H1 (cell line): ENCODE data around the gene SULT2B1. TPM values are rescaled to one million over a fixed set of nuclear protein-coding genes. Genes with fewer than 3 reads are reported as not detected.

Experiments used
- BACH1 ChIP-seq: IDR thresholded peaks from 2 replicates; pipeline ENCODE4 v1.6.1; 2012; ENCODE audit warnings: low read length, improper control_type of control experiment
- BCL11A ChIP-seq, 2 experiments: IDR thresholded peaks; one replicate each; pipeline ENCODE4 v1.6.1; 2011; ENCODE audit warnings: low read depth in 2 of 2, low read length in 2 of 2, mild to moderate bottlenecking in 2 of 2
- BRCA1 ChIP-seq: IDR thresholded peaks from 2 replicates; pipeline ENCODE4 v1.6.1; 2012; ENCODE audit warnings: low read depth, low read length, improper control_type of control experiment
- CBX5 ChIP-seq: fragments of 300-800, 300-1000 bp; sonication (generic); IDR thresholded peaks from 2 replicates; pipeline ENCODE4 v1.7.1; 2016; ENCODE audit warnings: antibody characterized with exemption, low read length, low read depth
- CHD1 ChIP-seq: IDR thresholded peaks from 2 replicates; pipeline ENCODE4 v1.6.1; 2012; ENCODE audit warnings: low read depth, low read length, improper control_type of control experiment
- CHD2 ChIP-seq: IDR thresholded peaks from 2 replicates; pipeline ENCODE4 v1.6.1; 2012; ENCODE audit warnings: low read length, improper control_type of control experiment
- CREB1 ChIP-seq: IDR thresholded peaks from 2 replicates; pipeline ENCODE4 v1.6.1; 2012; ENCODE audit warnings: inconsistent platforms
- HDAC2 ChIP-seq, 2 experiments: fragments of 300-600 bp in 1 of 2; sonication (generic) in 1 of 2; IDR thresholded peaks; 2 replicates each; pipeline ENCODE4 v1.6.1; 2011 to 2012; ENCODE audit warnings: low read depth in 2 of 2, low read length in 2 of 2, mild to moderate bottlenecking in 2 of 2, moderate library complexity in 2 of 2, borderline replicate concordance in 1 of 2, inconsistent platforms in 1 of 2
- HDAC6 ChIP-seq: IDR thresholded peaks from one replicate; pipeline ENCODE4 v1.7.1; 2012; ENCODE audit warnings: low read depth, mild to moderate bottlenecking, inconsistent platforms, low read length, moderate library complexity
- JUN ChIP-seq: IDR thresholded peaks from 2 replicates; pipeline ENCODE4 v1.6.1; 2011; ENCODE audit warnings: low read depth, mild to moderate bottlenecking, improper control_type of control experiment, low read length
- JUND ChIP-seq: IDR thresholded peaks from 2 replicates; pipeline ENCODE4 v1.6.1; 2011; ENCODE audit warnings: mild to moderate bottlenecking, improper control_type of control experiment, low read length
- KDM1A ChIP-seq: fragments of 200-600, 300-600 bp; sonication (generic); IDR thresholded peaks from 2 replicates; pipeline ENCODE4 v1.7.1; 2016; ENCODE audit warnings: mild to moderate bottlenecking, low read length, borderline replicate concordance
- KDM4A ChIP-seq: IDR thresholded peaks from one replicate; pipeline ENCODE4 v1.7.1; 2012; ENCODE audit warnings: low read depth, mild to moderate bottlenecking, moderate library complexity, low read length, inconsistent platforms; ENCODE audit not compliant: severe bottlenecking
- POLR2A ChIP-seq, 2 experiments: IDR thresholded peaks; 1 replicate in 1 of 2; 2 replicates in 1 of 2; pipeline ENCODE4 v1.6.1; 2011; ENCODE audit warnings: low read depth in 2 of 2, low read length in 2 of 2, mild to moderate bottlenecking in 2 of 2; ENCODE audit errors: control extremely low read depth in 1 of 2
- RAD21 ChIP-seq, 2 experiments: IDR thresholded peaks in 1 of 2; conservative IDR thresholded peaks in 1 of 2; 2 replicates each; pipeline ENCODE4 v1.6.1; 2011; ENCODE audit warnings: low read depth in 2 of 2, low read length in 2 of 2, improper control_type of control experiment in 1 of 2, inconsistent platforms in 1 of 2, mild to moderate bottlenecking in 1 of 2, moderate library complexity in 1 of 2
- SP1 ChIP-seq: IDR thresholded peaks from 2 replicates; pipeline ENCODE4 v1.6.1; 2011; ENCODE audit warnings: low read depth, low read length
- SP4 ChIP-seq: IDR thresholded peaks from 2 replicates; pipeline ENCODE4 v1.6.1; 2012; ENCODE audit warnings: low read length, inconsistent platforms
- TAF7 ChIP-seq: optimal IDR thresholded peaks from 2 replicates; pipeline ENCODE3; 2011; ENCODE audit warnings: low read depth, mild to moderate bottlenecking, inconsistent platforms, low read length, moderate library complexity, borderline replicate concordance
- TBP ChIP-seq: IDR thresholded peaks from 2 replicates; pipeline ENCODE4 v1.6.1; 2011; ENCODE audit warnings: low read depth, low read length, improper control_type of control experiment
- polyA plus RNA-seq, 7 experiments: library from polyadenylated mRNA; depleted of rRNA in 3 of 7; stranded (reverse) in 5 of 7; unstranded in 2 of 7; fragments of >200 nt in 5 of 7; fragments of 200-250 nt in 2 of 7; gene quantifications; 1 replicate in 5 of 7; 2 replicates in 1 of 7; 4 replicates in 1 of 7; pipeline versions ENCODE4 v1.2.1 to v1.2.3, GENCODE V29; 2011 to 2013; ENCODE audit warnings: missing spikeins in 2 of 7, mixed read lengths in 2 of 7
- total RNA-seq: library from RNA; stranded (reverse); fragmentation: NEBNext Ultra II Directional; extraction: Animal tissue kit (Norgen Biotek cat#: 25700); gene quantifications from 2 replicates; pipeline ENCODE4 v1.2.1, GENCODE V29; 2021
- TF ChIP-seq, protein P1 (sequence below): IDR thresholded peaks from 2 replicates; pipeline ENCODE4 v1.6.1; 2012; ENCODE audit warnings: low read length, inconsistent platforms
- TF ChIP-seq, protein P2 (sequence below): IDR thresholded peaks from 2 replicates; pipeline ENCODE4 v1.6.1; 2011; ENCODE audit warnings: low read depth, mild to moderate bottlenecking, low read length; ENCODE audit not compliant: insufficient read depth
- TF ChIP-seq, protein P3 (sequence below): IDR thresholded peaks from 2 replicates; pipeline ENCODE4 v1.6.1; 2012; ENCODE audit warnings: inconsistent platforms

Gene SULT2B1
- total and polyA plus RNA-seq, 2 of the 8 experiments (the other 6 are each of a cell fraction or from before 2014, with no cell fraction given): 1.5 to 2.6 TPM

DNA sequence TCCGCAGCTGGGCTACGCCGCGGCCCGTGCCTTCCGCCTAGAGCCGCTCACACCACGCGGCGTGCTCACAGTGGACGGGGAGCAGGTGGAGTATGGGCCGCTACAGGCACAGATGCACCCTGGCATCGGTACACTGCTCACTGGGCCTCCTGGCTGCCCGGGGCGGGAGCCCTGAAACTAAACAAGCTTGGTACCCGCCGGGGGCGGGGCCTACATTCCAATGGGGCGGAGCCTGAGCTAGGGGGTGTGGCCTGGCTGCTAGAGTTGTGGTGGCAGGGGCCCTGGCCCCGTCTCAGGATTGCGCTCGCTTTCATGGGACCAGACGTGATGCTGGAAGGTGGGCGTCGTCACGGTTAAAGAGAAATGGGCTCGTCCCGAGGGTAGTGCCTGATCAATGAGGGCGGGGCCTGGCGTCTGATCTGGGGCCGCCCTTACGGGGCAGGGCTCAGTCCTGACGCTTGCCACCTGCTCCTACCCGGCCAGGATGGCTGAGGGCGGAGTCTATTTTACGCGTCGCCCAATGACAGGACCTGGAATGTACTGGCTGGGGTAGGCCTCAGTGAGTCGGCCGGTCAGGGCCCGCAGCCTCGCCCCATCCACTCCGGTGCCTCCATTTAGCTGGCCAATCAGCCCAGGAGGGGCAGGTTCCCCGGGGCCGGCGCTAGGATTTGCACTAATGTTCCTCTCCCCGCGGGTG lies 77.8 kb downstream of the SULT2B1 start (continued):
- TF ChIP-seq, protein P1, sequence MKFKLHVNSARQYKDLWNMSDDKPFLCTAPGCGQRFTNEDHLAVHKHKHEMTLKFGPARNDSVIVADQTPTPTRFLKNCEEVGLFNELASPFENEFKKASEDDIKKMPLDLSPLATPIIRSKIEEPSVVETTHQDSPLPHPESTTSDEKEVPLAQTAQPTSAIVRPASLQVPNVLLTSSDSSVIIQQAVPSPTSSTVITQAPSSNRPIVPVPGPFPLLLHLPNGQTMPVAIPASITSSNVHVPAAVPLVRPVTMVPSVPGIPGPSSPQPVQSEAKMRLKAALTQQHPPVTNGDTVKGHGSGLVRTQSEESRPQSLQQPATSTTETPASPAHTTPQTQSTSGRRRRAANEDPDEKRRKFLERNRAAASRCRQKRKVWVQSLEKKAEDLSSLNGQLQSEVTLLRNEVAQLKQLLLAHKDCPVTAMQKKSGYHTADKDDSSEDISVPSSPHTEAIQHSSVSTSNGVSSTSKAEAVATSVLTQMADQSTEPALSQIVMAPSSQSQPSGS: no peak
- peak; percentile 59 for TF ChIP-seq SP4
- TF ChIP-seq TBP: peak; percentile 10; the same call in 1 of the 2 replicates
- TF ChIP-seq JUN: no peak
- peak; percentile 26; the same call in 1 of the 2 replicates for TF ChIP-seq SP1
- peak; percentile 22 for TF ChIP-seq HDAC6
- TF ChIP-seq RAD21 (IDR thresholded peaks at IDR 0.05 in 1 of 2, conservative IDR thresholded peaks at IDR 0.05 in 1 of 2; ENCODE audit: low read depth in 2 of 2, low read length in 2 of 2): no peak
- TF ChIP-seq TAF7: no peak
- TF ChIP-seq BRCA1: no peak
- TF ChIP-seq CHD1: no peak
- no peak for TF ChIP-seq KDM4A
- peak; percentile 25; the same call in 1 of the 2 replicates for TF ChIP-seq CHD2
- no peak for TF ChIP-seq BCL11A (IDR thresholded peaks at IDR 0.05; ENCODE audit: low read depth in 2 of 2, low read length in 2 of 2)
- TF ChIP-seq KDM1A: no peak
- no peak; a peak in 1 of 4 replicates for TF ChIP-seq HDAC2 (IDR thresholded peaks at IDR 0.05; ENCODE audit: borderline replicate concordance in 1 of 2, low read depth in 2 of 2, low read length in 2 of 2)
- TF ChIP-seq, protein P2, sequence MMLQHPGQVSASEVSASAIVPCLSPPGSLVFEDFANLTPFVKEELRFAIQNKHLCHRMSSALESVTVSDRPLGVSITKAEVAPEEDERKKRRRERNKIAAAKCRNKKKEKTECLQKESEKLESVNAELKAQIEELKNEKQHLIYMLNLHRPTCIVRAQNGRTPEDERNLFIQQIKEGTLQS: no peak
- TF ChIP-seq JUND: no peak
- TF ChIP-seq, protein P3, sequence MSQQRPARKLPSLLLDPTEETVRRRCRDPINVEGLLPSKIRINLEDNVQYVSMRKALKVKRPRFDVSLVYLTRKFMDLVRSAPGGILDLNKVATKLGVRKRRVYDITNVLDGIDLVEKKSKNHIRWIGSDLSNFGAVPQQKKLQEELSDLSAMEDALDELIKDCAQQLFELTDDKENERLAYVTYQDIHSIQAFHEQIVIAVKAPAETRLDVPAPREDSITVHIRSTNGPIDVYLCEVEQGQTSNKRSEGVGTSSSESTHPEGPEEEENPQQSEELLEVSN: 0 out of 2 replicates have a peak, but pooled peaks have one; percentile 6
- TF ChIP-seq BACH1: no peak
- peak; percentile 65 to 86 for TF ChIP-seq POLR2A (IDR thresholded peaks at IDR 0.05; ENCODE audit: control extremely low read depth in 1 of 2, low read depth in 2 of 2, low read length in 2 of 2)
- TF ChIP-seq CBX5: no peak
- TF ChIP-seq CREB1: peak; percentile 56; the same call in 1 of the 2 replicates
